Stomach (tissue), 9 donors: Measurements from ENCODE around the gene RBMS3. TPM values are rescaled to one million over a fixed set of nuclear protein-coding genes. Genes with fewer than 3 reads are reported as not detected.
A peak's percentile ranks its signal among the peaks of the same experiment; 100 is the strongest.

Experiments used
- DNase-seq, 2 donors: peaks; one replicate each; pipeline versions ENCODE4 v3.0.0 to v3.0.0-alpha.2; 2013 to 2019
- H3K27ac ChIP-seq, 5 donors: fragments of 200-600 bp in 4 of 5; sonication (generic) in 4 of 5; one replicate each; pipeline ENCODE4 v1.5.1; 2013 to 2019; ENCODE audit warnings: mild to moderate bottlenecking in 1 of 5, moderate library complexity in 1 of 5
- H3K27me3 ChIP-seq, 3 donors: fragments of 200-600 bp; sonication (generic); one replicate each; pipeline ENCODE4 v1.5.1; 2017 to 2019; ENCODE audit warnings: mixed run types in 1 of 3
- H3K36me3 ChIP-seq, 4 donors: fragments of 200-600 bp; sonication (generic); 1 replicate in 3 of 4; 2 replicates in 1 of 4; pipeline ENCODE4 v1.5.1; 2016 to 2019
- H3K4me1 ChIP-seq, 4 donors: fragments of 200-600 bp; sonication (generic); one replicate each; pipeline ENCODE4 v1.5.1; 2016 to 2019
- H3K4me3 ChIP-seq, 4 donors: fragments of 200-600 bp; sonication (generic) in 3 of 4; one replicate each; pipeline ENCODE4 v1.5.1; 2016 to 2019; ENCODE audit warnings: mild to moderate bottlenecking in 1 of 4
- H3K9me3 ChIP-seq, 4 donors: fragments of 200-600 bp; sonication (generic); one replicate each; pipeline ENCODE4 v1.5.1; 2016 to 2019
- CTCF ChIP-seq, 7 experiments: fragments of 450-650 bp in 4 of 7; fragments of 200-600 bp in 3 of 7; sonication (generic) in 3 of 7; IDR thresholded peaks; one replicate each; pipeline ENCODE4 v1.5.1; 2016 to 2019; ENCODE audit warnings: antibody characterized with exemption in 7 of 7, control low read depth in 2 of 7, mild to moderate bottlenecking in 1 of 7
- EP300 ChIP-seq: sonication (generic); formaldehyde crosslinking; IDR thresholded peaks from one replicate; pipeline ENCODE4 v1.6.1; 2017; ENCODE audit warnings: antibody characterized with exemption
- POLR2A ChIP-seq, 4 donors: fragments of 450-650 bp; IDR thresholded peaks; one replicate each; pipeline ENCODE4 v1.6.1; 2016; ENCODE audit warnings: antibody characterized with exemption in 4 of 4, control low read depth in 2 of 4, mild to moderate bottlenecking in 1 of 4, moderate library complexity in 1 of 4
- POLR2AphosphoS5 ChIP-seq, 3 donors: sonication (generic); formaldehyde crosslinking; IDR thresholded peaks; one replicate each; pipeline ENCODE4 v1.6.1; 2016; ENCODE audit warnings: antibody characterized with exemption in 3 of 3
- WGBS, 5 donors: extraction: QIAGEN DNeasy Blood & Tissue Kit in 3 of 5; methylation state at CpG; one replicate each; pipeline versions ENCODE4 v1.1.5 to v1.1.7; 2013 to 2018; 5-methylcytosine and 5-hydroxymethylcytosine counted together
- intact Hi-C: fragments of 100-400 bp; cut with DNase I; formaldehyde crosslinking; loops from one replicate; pipeline ENCODE4 v1.15.1; 2023; ENCODE audit warnings: low total_unique reads
- polyA plus RNA-seq, 3 donors: library from polyadenylated mRNA; stranded (reverse); fragments of 200-250 nt; gene quantifications; one replicate each; pipeline ENCODE4 v1.2.3, GENCODE V29; 2013
- total RNA-seq, 5 donors: library from RNA; depleted of rRNA; stranded (reverse); fragments of >200 nt; gene quantifications; one replicate each; pipeline versions ENCODE4 v1.1.0 to v1.2.3, GENCODE V29; 2014 to 2016
- donor health status: healthy with polysubstance abuse.
- donor health status: Bipolar disorder and iron deficiency.
- donor health status: healthy.

The RBMS3 gene
- total and polyA plus RNA-seq, 8 donors = 2.0 to 103 (median 16.0) TPM

- DNase-seq = peak in 1 of 2 donors; percentile 22
- no peak overlapping the region for H3K4me3 ChIP-seq
- H3K36me3 ChIP-seq = no peaks in the 10 kb centered on the region
- peaks cover 17 to 22% (median 18%) of the 10 kb centered on the region in 4 donors for H3K4me1 ChIP-seq
- TF ChIP-seq CTCF (IDR thresholded peaks at IDR 0.05) (no peak), POLR2A (IDR thresholded peaks at IDR 0.05) (no peak), EP300 (no peak), POLR2AphosphoS5 (IDR thresholded peaks at IDR 0.05) (no peak)
- H3K27ac ChIP-seq = no peak overlapping the region
- no peaks in the 10 kb centered on the region for H3K9me3 ChIP-seq
- intact Hi-C loops = no loop called here
- H3K27me3 ChIP-seq = no peaks in the 10 kb centered on the region
- WGBS, 5 donors = 39 to 61% (median 50%) methylated on average over 3 of the region's 3 CpGs
These were observed 171.0 kb downstream of the RBMS3 start for GRCh38 chr3:29451920-29452319.

GRCh38 chr3:29452934-29453283 is 172.0 kb downstream of the RBMS3 start:
- H3K27me3 ChIP-seq = no peaks in the 10 kb centered on the region
- H3K27ac ChIP-seq = no peak overlapping the region
- peak in 1 of 2 donors; percentile 14 for DNase-seq
- intact Hi-C loops = no loop called here
- peaks cover 17 to 22% (median 18%) of the 10 kb centered on the region in 4 donors for H3K4me1 ChIP-seq
- TF ChIP-seq EP300 (no peak), POLR2A (IDR thresholded peaks at IDR 0.05) (no peak), POLR2AphosphoS5 (IDR thresholded peaks at IDR 0.05) (no peak), CTCF (IDR thresholded peaks at IDR 0.05) (no peak)
- no peaks in the 10 kb centered on the region for H3K36me3 ChIP-seq
- no peaks in the 10 kb centered on the region for H3K9me3 ChIP-seq
- 25 to 64% (median 35%) methylated on average over 2 of the region's 2 CpGs for WGBS, 5 donors
- H3K4me3 ChIP-seq = no peak overlapping the region

GRCh38 chr3:29453284-29454001 is 172.6 kb downstream of the RBMS3 start:
- TF ChIP-seq POLR2AphosphoS5 (IDR thresholded peaks at IDR 0.05) (peak in 2 of 3 donors; percentile 33 to 39), EP300 (no peak)
- WGBS, 5 donors = 30 to 50% (median 41%) methylated on average over 7 of the region's 7 CpGs
- Histone ChIP-seq H3K27ac (no peak overlapping the region), H3K9me3 (no peaks in the 10 kb centered on the region), H3K27me3 (no peaks in the 10 kb centered on the region), H3K4me1 (peaks cover 17 to 22% (median 18%) of the 10 kb centered on the region in 4 donors), H3K4me3 (no peak overlapping the region), H3K36me3 (no peaks in the 10 kb centered on the region)
- intact Hi-C loops = no loop called here
- DNase-seq = peak; percentile 55 to 75

- no peak overlapping the region for H3K4me3 ChIP-seq
- TF ChIP-seq POLR2AphosphoS5 (IDR thresholded peaks at IDR 0.05) = no peak
- no peak for TF ChIP-seq POLR2A (IDR thresholded peaks at IDR 0.05)
- no peak for TF ChIP-seq EP300
- TF ChIP-seq CTCF (IDR thresholded peaks at IDR 0.05) = no peak
- H3K27ac ChIP-seq = no peak overlapping the region
- H3K4me1 ChIP-seq = peaks cover 17 to 22% (median 18%) of the 10 kb centered on the region in 4 donors
- peak in 1 of 2 donors; percentile 32 for DNase-seq
- intact Hi-C loops = no loop called here
- no peaks in the 10 kb centered on the region for H3K9me3 ChIP-seq
- no peaks in the 10 kb centered on the region for H3K27me3 ChIP-seq
- 83 to 95% (median 92%) methylated on average over 5 of the region's 5 CpGs for WGBS, 5 donors
- H3K36me3 ChIP-seq = no peaks in the 10 kb centered on the region
These were observed 173.3 kb downstream of the RBMS3 start for GRCh38 chr3:29454161-29454611.

GRCh38 chr3:29456901-29457300 is 176.0 kb downstream of the RBMS3 start:
- WGBS, 5 donors = 82 to 100% (median 88%) methylated on average over 2 of the region's 2 CpGs
- no peak for TF ChIP-seq POLR2A (IDR thresholded peaks at IDR 0.05)
- intact Hi-C loops = no loop called here
- Histone ChIP-seq H3K4me1 (peaks cover 17 to 22% (median 18%) of the 10 kb centered on the region in 4 donors), H3K27me3 (no peaks in the 10 kb centered on the region), H3K9me3 (no peaks in the 10 kb centered on the region), H3K4me3 (no peak overlapping the region), H3K36me3 (no peaks in the 10 kb centered on the region), H3K27ac (no peak overlapping the region)
- DNase-seq = no peak
